HepG2 (cell line): ENCODE data around the gene RPS15A. TPM values are rescaled to one million over a fixed set of nuclear protein-coding genes. Genes with fewer than 3 reads are reported as not detected.
A peak's percentile ranks its signal among the peaks of the same experiment; 100 is the strongest.

Source experiments
- AKAP8 ChIP-seq: sonication (generic); formaldehyde crosslinking; IDR thresholded peaks from 2 replicates; pipeline ENCODE4 v1.5.1; 2020; ENCODE audit warnings: mild to moderate bottlenecking, missing genetic modification reagents
- DMAP1 ChIP-seq: IDR thresholded peaks from 2 replicates; pipeline ENCODE4 v1.6.1; 2016
- E2F1 ChIP-seq: sonication (generic); formaldehyde crosslinking; IDR thresholded peaks from 2 replicates; pipeline ENCODE4 v1.5.0; 2020; ENCODE audit warnings: missing genetic modification reagents
- HBP1 ChIP-seq: IDR thresholded peaks from 2 replicates; pipeline ENCODE4 v1.6.1; 2016; ENCODE audit warnings: low read depth, control low read depth
- HNF4G ChIP-seq, 2 experiments: sonication (generic) in 1 of 2; formaldehyde crosslinking in 1 of 2; IDR thresholded peaks; 2 replicates each; pipeline versions ENCODE4 v1.4.0 to v1.6.1; 2011 to 2020; ENCODE audit warnings: borderline replicate concordance in 2 of 2, low read depth in 2 of 2, mild to moderate bottlenecking in 2 of 2, low read length in 1 of 2, missing genetic modification reagents in 1 of 2, moderate library complexity in 1 of 2
- JDP2 ChIP-seq: sonication (generic); formaldehyde crosslinking; IDR thresholded peaks from 2 replicates; pipeline ENCODE4 v1.8.1; 2022; ENCODE audit warnings: missing genetic modification reagents, borderline replicate concordance
- KLF12 ChIP-seq: sonication (generic); formaldehyde crosslinking; IDR thresholded peaks from 2 replicates; pipeline ENCODE4 v1.4.0; 2020; ENCODE audit warnings: missing genetic modification reagents, borderline replicate concordance
- KMT2A ChIP-seq: sonication (generic); formaldehyde crosslinking; IDR thresholded peaks from 2 replicates; pipeline ENCODE4 v1.4.0; 2020; ENCODE audit warnings: missing genetic modification reagents
- MATR3 ChIP-seq: sonication (generic); formaldehyde crosslinking; IDR thresholded peaks from 2 replicates; pipeline ENCODE4 v1.4.0; 2020; ENCODE audit warnings: missing genetic modification reagents
- PHF20 ChIP-seq: sonication (generic); formaldehyde crosslinking; IDR thresholded peaks from 2 replicates; pipeline ENCODE4 v1.5.0; 2020; ENCODE audit warnings: mild to moderate bottlenecking, missing genetic modification reagents
- RARA ChIP-seq: IDR thresholded peaks from 2 replicates; pipeline ENCODE4 v1.6.1; 2016; ENCODE audit warnings: missing genetic modification reagents, missing compliant biosample characterization
- SAP130 ChIP-seq: IDR thresholded peaks from 2 replicates; pipeline ENCODE4 v1.6.1; 2016; ENCODE audit warnings: low read depth
- SIX4 ChIP-seq: sonication (generic); formaldehyde crosslinking; IDR thresholded peaks from 2 replicates; pipeline ENCODE4 v1.4.0; 2020; ENCODE audit warnings: missing genetic modification reagents
- SMARCC2 ChIP-seq: fragments of 450-650 bp; IDR thresholded peaks from 2 replicates; pipeline ENCODE4 v1.6.1; 2017; ENCODE audit warnings: antibody characterized with exemption, mild to moderate bottlenecking
- SRSF1 ChIP-seq: fragments of 200-400 bp; formaldehyde crosslinking; optimal IDR thresholded peaks from 2 replicates; pipeline ENCODE3; 2017; ENCODE audit warnings: mild to moderate bottlenecking, low read depth, low read length, moderate library complexity
- SRY ChIP-seq: sonication (generic); formaldehyde crosslinking; IDR thresholded peaks from 2 replicates; pipeline ENCODE4 v1.8.0; 2022; ENCODE audit warnings: mild to moderate bottlenecking, missing genetic modification reagents
- ZKSCAN8 ChIP-seq: IDR thresholded peaks from 2 replicates; pipeline ENCODE4 v1.6.1; 2016; ENCODE audit warnings: borderline replicate concordance, missing genetic modification reagents, missing compliant biosample characterization
- ZNF160 ChIP-seq: sonication (generic); formaldehyde crosslinking; IDR thresholded peaks from 2 replicates; pipeline ENCODE4 v1.8.0; 2022; ENCODE audit warnings: mild to moderate bottlenecking, inconsistent platforms, missing genetic modification reagents
- ZNF350 ChIP-seq: sonication (generic); formaldehyde crosslinking; IDR thresholded peaks from 2 replicates; pipeline ENCODE4 v1.4.0; 2020; ENCODE audit warnings: mild to moderate bottlenecking, low read depth, missing genetic modification reagents, borderline replicate concordance
- ZNF468 ChIP-seq: sonication (generic); formaldehyde crosslinking; IDR thresholded peaks from 2 replicates; pipeline ENCODE4 v1.8.0; 2022; ENCODE audit warnings: mild to moderate bottlenecking, moderate library complexity, missing genetic modification reagents
- ZNF550 ChIP-seq: sonication (generic); formaldehyde crosslinking; IDR thresholded peaks from 2 replicates; pipeline ENCODE4 v1.4.0; 2020; ENCODE audit warnings: mild to moderate bottlenecking, missing genetic modification reagents, borderline replicate concordance
- ZNF569 ChIP-seq: sonication (generic); formaldehyde crosslinking; IDR thresholded peaks from 2 replicates; pipeline ENCODE4 v1.5.0; 2020; ENCODE audit warnings: mild to moderate bottlenecking, missing genetic modification reagents, moderate library complexity, borderline replicate concordance
- ZNF766 ChIP-seq: sonication (generic); formaldehyde crosslinking; IDR thresholded peaks from 2 replicates; pipeline ENCODE4 v1.5.0; 2020; ENCODE audit warnings: missing genetic modification reagents, borderline replicate concordance
- polyA plus RNA-seq, 8 experiments: library from polyadenylated mRNA; depleted of rRNA in 3 of 8; stranded (reverse) in 7 of 8; unstranded in 1 of 8; fragments of >200 nt; fragmentation: Illumina TruSeq in 4 of 8; extraction: Trizol in 4 of 8; gene quantifications; 2 replicates each; pipeline versions ENCODE4 v1.2.1 to v1.2.3, GENCODE V29; 2011 to 2016; ENCODE audit warnings: low read depth in 4 of 8, missing spikeins in 1 of 8, mixed read lengths in 1 of 8; ENCODE audit not compliant: insufficient read depth in 1 of 8
- total RNA-seq, 5 experiments: library from RNA; depleted of rRNA; stranded (reverse); fragments of >200 nt; fragmentation: Illumina TruSeq; extraction: Trizol; gene quantifications; 2 replicates each; pipeline ENCODE4 v1.2.3, GENCODE V29; 2016; ENCODE audit warnings: low read depth in 1 of 5
- TF ChIP-seq, protein P1 (sequence below): sonication (generic); formaldehyde crosslinking; IDR thresholded peaks from 2 replicates; pipeline ENCODE4 v1.4.0; 2020; ENCODE audit warnings: missing genetic modification reagents

RPS15A gene
- total and polyA plus RNA-seq, 2 of the 13 experiments (the other 11 are each of a cell fraction or from before 2014, with no cell fraction given), result 5,489 to 9,457 TPM

DNA sequence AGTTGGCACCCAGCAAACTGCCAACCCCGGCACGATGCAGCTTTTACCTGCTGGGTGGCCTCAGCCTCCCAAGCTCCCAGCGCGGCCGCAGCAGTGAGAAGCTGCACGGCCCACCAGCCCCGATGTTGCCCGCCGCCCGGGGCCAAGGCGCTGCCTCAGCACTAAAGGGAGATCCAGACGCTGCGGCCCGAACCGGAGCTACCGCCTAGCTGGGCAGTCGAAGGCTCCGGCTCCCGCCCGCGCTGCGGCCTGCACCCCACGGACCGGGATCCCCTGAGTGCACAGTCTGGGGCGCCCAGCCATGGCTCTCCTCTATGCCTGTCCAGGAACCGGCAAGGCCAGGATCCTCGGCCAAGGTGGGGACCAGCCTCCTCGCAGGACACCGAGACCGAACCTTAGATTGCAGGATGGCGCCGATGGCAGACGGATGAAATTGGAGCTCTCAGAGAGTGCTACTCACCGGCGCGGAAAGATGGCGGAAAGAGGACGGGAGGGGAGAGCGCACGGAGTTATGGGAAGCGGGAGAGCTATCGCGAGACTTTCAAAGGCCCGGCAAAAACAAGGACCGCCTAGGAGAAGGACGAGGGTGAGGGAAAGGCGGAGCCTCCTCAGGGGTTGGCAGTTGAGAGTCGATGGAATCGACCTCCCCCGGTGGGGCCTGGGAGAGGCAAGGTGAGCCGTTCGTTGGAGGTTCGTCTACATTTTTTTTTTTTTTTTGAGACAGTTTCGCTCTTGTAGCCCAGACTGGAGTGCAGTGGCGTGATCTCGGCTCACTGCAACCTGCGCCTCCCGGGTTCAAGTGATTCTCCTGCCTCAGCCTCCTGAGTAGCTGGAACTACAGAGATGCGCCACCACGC is at the start of gene RPS15A (continued):
- TF ChIP-seq, protein P1, sequence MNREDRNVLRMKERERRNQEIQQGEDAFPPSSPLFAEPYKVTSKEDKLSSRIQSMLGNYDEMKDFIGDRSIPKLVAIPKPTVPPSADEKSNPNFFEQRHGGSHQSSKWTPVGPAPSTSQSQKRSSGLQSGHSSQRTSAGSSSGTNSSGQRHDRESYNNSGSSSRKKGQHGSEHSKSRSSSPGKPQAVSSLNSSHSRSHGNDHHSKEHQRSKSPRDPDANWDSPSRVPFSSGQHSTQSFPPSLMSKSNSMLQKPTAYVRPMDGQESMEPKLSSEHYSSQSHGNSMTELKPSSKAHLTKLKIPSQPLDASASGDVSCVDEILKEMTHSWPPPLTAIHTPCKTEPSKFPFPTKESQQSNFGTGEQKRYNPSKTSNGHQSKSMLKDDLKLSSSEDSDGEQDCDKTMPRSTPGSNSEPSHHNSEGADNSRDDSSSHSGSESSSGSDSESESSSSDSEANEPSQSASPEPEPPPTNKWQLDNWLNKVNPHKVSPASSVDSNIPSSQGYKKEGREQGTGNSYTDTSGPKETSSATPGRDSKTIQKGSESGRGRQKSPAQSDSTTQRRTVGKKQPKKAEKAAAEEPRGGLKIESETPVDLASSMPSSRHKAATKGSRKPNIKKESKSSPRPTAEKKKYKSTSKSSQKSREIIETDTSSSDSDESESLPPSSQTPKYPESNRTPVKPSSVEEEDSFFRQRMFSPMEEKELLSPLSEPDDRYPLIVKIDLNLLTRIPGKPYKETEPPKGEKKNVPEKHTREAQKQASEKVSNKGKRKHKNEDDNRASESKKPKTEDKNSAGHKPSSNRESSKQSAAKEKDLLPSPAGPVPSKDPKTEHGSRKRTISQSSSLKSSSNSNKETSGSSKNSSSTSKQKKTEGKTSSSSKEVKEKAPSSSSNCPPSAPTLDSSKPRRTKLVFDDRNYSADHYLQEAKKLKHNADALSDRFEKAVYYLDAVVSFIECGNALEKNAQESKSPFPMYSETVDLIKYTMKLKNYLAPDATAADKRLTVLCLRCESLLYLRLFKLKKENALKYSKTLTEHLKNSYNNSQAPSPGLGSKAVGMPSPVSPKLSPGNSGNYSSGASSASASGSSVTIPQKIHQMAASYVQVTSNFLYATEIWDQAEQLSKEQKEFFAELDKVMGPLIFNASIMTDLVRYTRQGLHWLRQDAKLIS (CRISPR knock-in tag), result peak; percentile 94
- TF ChIP-seq SRSF1 (peak; percentile 97), HBP1 (CRISPR knock-in tag) (peak; percentile 87), PHF20 (CRISPR knock-in tag) (peak; percentile 90), SIX4 (CRISPR knock-in tag) (peak; percentile 72), AKAP8 (CRISPR knock-in tag) (peak; percentile 91), ZNF766 (CRISPR knock-in tag) (peak; percentile 90), ZNF160 (CRISPR knock-in tag) (peak; percentile 94), DMAP1 (peak; percentile 100), ZNF569 (CRISPR knock-in tag) (peak; percentile 78; the same call in 1 of the 2 replicates), ZNF468 (CRISPR knock-in tag) (no peak), RARA (peak; percentile 53), ZNF350 (CRISPR knock-in tag) (peak; percentile 100), SAP130 (peak; percentile 97), ZKSCAN8 (CRISPR knock-in tag) (peak; percentile 79; the same call in 1 of the 2 replicates), KLF12 (CRISPR knock-in tag) (peak; percentile 97), HNF4G (IDR thresholded peaks at IDR 0.05; ENCODE audit: borderline replicate concordance, low read depth, low read length) (no peak), HNF4G (CRISPR knock-in tag; IDR thresholded peaks at IDR 0.05; ENCODE audit: borderline replicate concordance, low read depth) (peak; percentile 87), SRY (CRISPR knock-in tag) (peak; percentile 89), MATR3 (CRISPR knock-in tag) (peak; percentile 73; the same call in 1 of the 2 replicates), E2F1 (CRISPR knock-in tag) (peak; percentile 97), ZNF550 (CRISPR knock-in tag) (peak; percentile 83; the same call in 1 of the 2 replicates), SMARCC2 (no peak), JDP2 (peak; percentile 85; the same call in 1 of the 2 replicates), KMT2A (peak; percentile 99)
